C4-2B (cell line): ENCODE results near the gene RPTOR.

Experiments used
- H3K27ac ChIP-seq: fragments of 450-650 bp; 2 replicates; pipeline ENCODE4 v1.5.1; 2017
- ZFX ChIP-seq: fragments of 450-650 bp; IDR thresholded peaks from 2 replicates; pipeline ENCODE4 v1.6.1; 2017
- TF ChIP-seq, protein P1 (sequence below): fragments of 450-650 bp; conservative IDR thresholded peaks from 2 replicates; pipeline ENCODE4 v1.5.1; 2017; ENCODE audit warnings: mild to moderate bottlenecking

Gene RPTOR

DNA sequence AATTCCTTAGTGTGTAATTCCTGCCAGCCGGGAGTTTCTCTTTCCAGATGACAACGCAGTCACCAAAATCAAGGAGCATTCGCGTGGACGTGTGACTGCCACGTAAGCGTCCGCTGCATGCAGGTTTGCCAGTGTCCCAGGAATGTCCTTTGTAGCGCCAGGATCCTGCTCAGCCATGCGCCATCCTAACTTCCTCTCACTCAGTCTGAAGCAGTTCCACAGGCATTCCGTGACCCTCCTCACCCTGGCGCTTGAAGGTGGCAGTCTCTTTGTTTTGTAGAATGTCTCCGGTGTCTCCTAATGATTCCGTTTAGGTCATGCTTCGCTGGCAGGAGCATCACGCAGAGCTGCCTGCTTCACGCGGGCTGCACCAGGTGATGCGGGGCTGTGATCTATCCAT lies 88.6 kb downstream of the RPTOR start:
- TF ChIP-seq, protein P1, sequence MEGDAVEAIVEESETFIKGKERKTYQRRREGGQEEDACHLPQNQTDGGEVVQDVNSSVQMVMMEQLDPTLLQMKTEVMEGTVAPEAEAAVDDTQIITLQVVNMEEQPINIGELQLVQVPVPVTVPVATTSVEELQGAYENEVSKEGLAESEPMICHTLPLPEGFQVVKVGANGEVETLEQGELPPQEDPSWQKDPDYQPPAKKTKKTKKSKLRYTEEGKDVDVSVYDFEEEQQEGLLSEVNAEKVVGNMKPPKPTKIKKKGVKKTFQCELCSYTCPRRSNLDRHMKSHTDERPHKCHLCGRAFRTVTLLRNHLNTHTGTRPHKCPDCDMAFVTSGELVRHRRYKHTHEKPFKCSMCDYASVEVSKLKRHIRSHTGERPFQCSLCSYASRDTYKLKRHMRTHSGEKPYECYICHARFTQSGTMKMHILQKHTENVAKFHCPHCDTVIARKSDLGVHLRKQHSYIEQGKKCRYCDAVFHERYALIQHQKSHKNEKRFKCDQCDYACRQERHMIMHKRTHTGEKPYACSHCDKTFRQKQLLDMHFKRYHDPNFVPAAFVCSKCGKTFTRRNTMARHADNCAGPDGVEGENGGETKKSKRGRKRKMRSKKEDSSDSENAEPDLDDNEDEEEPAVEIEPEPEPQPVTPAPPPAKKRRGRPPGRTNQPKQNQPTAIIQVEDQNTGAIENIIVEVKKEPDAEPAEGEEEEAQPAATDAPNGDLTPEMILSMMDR = no peak
- TF ChIP-seq ZFX = no peak
- no peak overlapping the region for H3K27ac ChIP-seq

- TF ChIP-seq, protein P1 = no peak
- no peak for TF ChIP-seq ZFX
- H3K27ac ChIP-seq = no peak overlapping the region
These were observed 89.4 kb downstream of the RPTOR start for GRCh38 chr17:80633994-80634566.

DNA sequence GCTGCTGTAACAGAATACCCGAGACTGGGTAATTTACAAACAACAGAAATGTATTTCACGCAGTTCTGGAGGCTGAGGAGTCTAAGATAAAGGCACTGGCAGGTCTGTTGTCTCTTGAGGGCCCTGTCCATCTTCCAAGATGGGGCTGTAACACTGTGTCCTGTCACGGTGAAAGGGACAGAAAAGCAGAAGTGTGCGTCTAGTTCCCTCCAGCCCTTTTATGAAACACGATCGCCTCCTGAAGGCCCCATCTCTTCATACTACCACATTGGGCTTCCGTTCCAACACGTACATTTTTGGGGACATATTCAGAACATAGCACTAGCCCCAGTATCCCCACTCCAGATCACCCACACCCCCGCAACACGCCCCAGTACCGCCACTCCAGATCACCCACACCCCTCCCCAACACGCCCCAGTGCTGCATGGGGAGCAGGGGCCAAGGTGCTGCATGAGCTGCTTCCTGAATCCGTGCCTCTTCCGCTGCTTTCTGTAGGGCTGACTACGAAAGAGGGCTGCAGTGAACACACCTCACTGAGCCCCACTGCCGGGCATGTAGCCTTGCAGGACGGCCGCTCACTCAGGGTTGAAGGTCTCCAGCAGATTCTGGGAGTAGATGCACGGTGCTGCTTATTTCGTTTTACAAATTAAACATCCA lies 91.9 kb downstream of the RPTOR start:
- no peak for TF ChIP-seq ZFX
- TF ChIP-seq, protein P1 = no peak
- no peak overlapping the region for H3K27ac ChIP-seq

- TF ChIP-seq, protein P1 = no peak
- TF ChIP-seq ZFX = no peak
- no peak overlapping the region for H3K27ac ChIP-seq
These were observed 92.6 kb downstream of the RPTOR start for GRCh38 chr17:80637048-80637781.

- TF ChIP-seq ZFX = no peak
- TF ChIP-seq, protein P1 = no peak
- H3K27ac ChIP-seq = no peak overlapping the region
These were observed 95.0 kb downstream of the RPTOR start for GRCh38 chr17:80639658-80640057.

- TF ChIP-seq ZFX = no peak
- TF ChIP-seq, protein P1 = no peak
- H3K27ac ChIP-seq = no peak overlapping the region
These were observed 95.9 kb downstream of the RPTOR start for GRCh38 chr17:80640366-80641084.
